ENCODE data around the gene TSSK3.

Gene TSSK3

GRCh38 chr1:32349211-32349708, 13.1 kb upstream of the TSSK3 start:
- no peak for DNase-seq (ENCODE audit: low read depth)
- TF ChIP-seq CTCF (IDR thresholded peaks at IDR 0.05; ENCODE audit: insufficient read depth, low read depth, low read length, missing control alignments) = no peak
- H3K4me3 ChIP-seq (ENCODE audit: low read depth, low read length) = no peak overlapping the region

- peak; percentile 90 for DNase-seq (ENCODE audit: low read depth)
- H3K4me3 ChIP-seq (ENCODE audit: low read depth, low read length) = peak overlapping the region; percentile 52
- TF ChIP-seq CTCF (IDR thresholded peaks at IDR 0.05; ENCODE audit: insufficient read depth, low read depth, low read length, missing control alignments) = peak; percentile 61
Measured at GRCh38 chr1:32350785-32351398, 11.4 kb upstream of the TSSK3 start.

GRCh38 chr1:32351399-32352238, 10.7 kb upstream of the TSSK3 start:
- DNase-seq (ENCODE audit: low read depth) = peak; percentile 97
- H3K4me3 ChIP-seq (ENCODE audit: low read depth, low read length) = peak overlapping the region; percentile 52
- TF ChIP-seq CTCF (IDR thresholded peaks at IDR 0.05; ENCODE audit: insufficient read depth, low read depth, low read length, missing control alignments) = no peak

- peak overlapping the region; percentile 52 for H3K4me3 ChIP-seq (ENCODE audit: low read depth, low read length)
- TF ChIP-seq CTCF (IDR thresholded peaks at IDR 0.05; ENCODE audit: insufficient read depth, low read depth, low read length, missing control alignments) = no peak
- DNase-seq (ENCODE audit: low read depth) = no peak
Measured at GRCh38 chr1:32352239-32352745, 10.0 kb upstream of the TSSK3 start.

- no peak overlapping the region for H3K4me3 ChIP-seq (ENCODE audit: low read depth, low read length)
- TF ChIP-seq CTCF (IDR thresholded peaks at IDR 0.05; ENCODE audit: insufficient read depth, low read depth, low read length, missing control alignments) = no peak
- DNase-seq (ENCODE audit: low read depth) = no peak
Measured at GRCh38 chr1:32352831-32353383, 9.4 kb upstream of the TSSK3 start.

- DNase-seq (ENCODE audit: low read depth) = no peak
- H3K4me3 ChIP-seq (ENCODE audit: low read depth, low read length) = no peak overlapping the region
- no peak for TF ChIP-seq CTCF (IDR thresholded peaks at IDR 0.05; ENCODE audit: insufficient read depth, low read depth, low read length, missing control alignments)
Measured at GRCh38 chr1:32353431-32353830, 8.9 kb upstream of the TSSK3 start.
